Activated CD8-positive, alpha-beta memory T cell treated with anti-CD3 and anti-CD28 coated beads for 1 hour (primary cell): ENCODE data around the gene SDHAF1.

Experiments used
- DNase-seq, 2 donors: peaks; one replicate each; pipeline ENCODE4 v3.0.0-alpha.2; 2020; ENCODE audit warnings: low read depth in 1 of 2; ENCODE audit errors: extremely low read depth in 1 of 2

Gene SDHAF1

DNA sequence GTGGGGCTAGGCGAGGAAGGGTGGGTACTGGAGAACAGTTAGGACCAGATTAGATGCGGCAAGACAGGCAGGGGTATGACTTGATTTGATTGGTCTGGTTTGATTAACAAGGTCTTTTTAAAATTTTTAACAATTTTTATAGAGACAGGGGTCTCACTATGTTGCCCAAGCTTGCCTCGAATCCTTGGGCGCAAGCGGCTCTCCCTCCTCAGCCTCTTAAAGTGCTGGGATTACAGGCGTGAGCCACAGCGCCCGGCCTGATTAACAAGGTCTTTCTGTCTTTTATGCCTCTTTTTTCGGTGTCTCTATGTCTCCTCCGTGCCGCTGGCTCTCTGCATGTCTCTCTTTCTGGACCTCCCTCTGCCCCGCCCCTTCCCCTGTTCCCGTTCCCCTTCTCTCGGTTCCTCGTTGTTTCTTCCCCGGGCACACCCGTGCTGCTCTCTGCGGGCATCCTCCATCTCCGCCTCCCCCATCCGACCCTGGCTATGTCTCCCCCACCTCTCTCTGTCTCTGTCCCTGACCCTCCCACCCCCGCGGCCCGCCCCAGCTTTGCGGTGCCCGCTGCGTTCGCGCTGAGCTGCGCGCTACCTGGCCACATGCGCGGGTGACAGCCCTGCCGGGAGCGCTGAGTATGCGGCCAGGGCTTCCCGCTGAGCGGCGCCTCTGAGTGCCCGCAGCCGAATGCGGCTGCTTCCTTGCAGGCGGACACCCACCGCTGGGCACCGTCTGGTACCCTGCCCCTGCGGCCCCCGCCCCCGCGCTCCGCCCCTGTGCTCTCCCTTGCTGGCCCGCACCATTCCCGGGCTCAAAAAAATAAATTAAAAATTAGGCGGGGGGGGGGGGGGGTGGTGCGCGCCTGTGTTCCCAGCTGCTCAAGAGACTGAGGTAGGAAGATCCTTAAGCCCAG lies 8.1 kb upstream of the SDHAF1 start:
- DNase-seq, result no peak

DNA sequence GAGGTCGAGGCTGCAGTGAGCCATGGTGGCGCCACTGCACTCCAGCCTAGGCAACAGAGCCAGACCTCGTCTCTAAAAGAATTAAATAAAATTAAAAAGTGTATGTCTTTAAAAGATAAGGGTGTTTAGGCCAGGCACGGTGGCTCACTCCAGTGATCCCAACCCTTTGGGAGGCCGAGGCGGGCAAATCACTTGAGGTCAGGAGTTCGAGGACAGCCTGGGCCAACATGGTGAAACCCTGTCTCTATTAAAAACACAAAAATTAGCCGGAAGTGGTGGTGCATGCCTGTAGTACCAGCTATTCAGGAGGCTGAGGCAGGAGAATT lies 7.5 kb upstream of the SDHAF1 start:
- DNase-seq, result no peak

DNA sequence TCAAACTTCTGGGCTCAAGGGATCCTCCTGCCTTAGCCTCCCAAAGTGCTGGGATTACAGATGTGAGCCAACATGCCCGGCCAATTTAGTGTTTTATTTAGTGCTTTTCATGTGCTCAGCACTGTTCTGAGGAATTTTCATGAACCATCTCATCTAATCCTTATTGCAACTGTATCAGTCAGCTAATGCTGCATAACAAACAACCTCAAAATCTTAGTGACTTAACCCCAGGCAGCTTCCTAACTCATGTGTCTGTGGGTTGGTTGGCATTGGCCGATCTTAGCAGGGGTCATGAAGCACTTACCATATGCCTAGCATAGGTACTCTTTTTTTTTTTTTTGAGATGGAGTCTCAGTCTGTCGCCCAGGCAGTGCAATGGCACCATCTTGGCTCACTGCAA lies 6.2 kb upstream of the SDHAF1 start:
- no peak for DNase-seq

DNA sequence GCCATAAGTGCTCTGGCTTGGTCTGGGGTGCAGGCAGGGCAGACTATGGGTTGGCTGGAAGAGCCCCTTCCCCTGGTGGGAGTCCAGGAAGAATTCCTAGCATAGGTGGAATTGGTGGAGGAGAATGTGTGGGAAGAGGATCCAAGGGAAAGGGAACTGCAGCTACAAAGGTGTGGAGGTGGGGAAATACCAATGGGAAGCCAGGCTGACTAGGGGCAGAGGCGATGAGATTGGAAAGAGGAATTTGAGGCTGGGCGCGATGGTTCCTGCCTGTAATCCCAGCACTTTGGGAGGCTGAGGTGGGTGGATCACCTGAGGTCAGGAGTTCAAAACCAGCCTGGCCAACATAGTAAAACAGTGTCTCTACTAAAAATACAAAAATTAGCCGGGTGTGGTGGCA lies 4.8 kb upstream of the SDHAF1 start:
- no peak for DNase-seq

DNA sequence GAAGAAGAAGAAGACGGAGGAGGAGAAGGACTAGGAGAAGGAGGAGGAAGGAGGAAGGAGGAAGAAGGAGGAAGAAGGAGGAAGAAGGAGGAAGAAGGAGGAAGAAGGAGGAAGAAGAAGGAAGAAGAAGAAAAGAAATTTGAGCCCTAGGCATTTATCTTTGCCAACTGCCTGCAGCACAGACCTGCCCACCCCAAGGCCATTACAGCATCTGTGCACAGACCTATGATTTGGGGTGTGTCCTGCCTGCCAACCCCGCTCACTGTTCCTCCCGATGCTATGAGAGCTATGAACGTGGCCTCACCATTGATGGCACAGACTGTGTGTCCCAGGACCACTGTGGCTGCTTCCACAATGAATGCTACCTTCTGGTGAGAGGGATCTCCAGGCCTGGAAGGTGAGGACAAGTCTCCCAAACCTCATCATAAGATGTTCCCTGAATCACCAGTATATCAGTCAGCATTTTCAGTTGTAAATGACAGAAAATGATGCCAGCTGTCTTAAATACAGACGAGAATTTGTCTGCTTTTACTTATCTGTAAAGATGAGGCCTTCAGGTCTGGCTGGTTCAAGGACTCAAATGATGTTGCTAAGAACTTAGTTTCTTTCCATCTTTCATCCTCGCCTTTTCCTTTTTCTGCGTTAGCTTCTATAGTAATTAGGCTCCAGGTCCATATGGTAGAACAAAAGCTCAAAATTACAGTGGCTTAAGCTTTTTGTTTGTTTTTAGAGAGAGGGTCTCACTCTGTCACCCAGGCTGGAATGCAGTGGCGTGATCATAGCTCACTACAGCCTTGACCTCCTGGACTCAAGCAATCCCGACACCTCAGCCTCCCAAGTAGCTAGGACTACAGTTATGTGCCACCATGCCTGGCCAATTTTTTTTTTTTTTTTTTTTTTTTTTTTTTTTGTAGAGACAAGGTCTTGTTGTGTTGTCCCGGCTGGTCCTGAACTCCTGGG lies 3.9 kb upstream of the SDHAF1 start:
- DNase-seq, result no peak

DNA sequence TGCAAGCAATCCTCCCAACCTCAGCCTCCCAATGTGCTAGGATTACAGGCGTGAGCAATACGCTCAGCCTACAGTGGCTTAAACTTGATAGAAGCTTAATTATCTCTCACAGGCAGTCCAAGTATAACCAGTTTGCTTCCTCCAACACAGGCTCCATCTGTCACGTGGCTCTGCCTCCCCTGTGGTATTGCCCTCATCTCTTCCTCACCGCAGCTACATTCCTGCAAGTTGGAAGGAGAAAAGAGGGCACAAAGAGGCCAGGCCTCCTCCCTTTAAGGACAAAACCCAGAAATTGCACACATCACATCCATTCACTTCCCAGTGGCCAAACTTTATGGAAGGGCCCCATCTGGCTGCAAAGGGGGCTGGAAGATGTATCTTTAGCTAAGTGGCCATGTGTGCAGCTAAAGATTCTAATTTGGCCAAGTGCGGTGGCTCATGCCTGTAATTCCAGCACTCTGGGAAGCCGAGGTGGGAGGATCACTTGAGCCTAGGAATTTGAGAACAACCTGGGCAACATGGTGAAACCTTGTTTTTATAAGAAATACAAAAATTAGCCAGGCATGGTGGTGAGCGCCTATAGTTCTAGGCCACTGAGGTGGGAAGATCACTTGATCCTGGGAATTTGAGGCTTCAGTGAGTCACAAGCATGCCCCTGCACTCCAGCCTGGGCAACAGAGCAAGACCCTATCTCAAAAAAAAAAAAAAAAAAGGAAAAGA lies 3.1 kb upstream of the SDHAF1 start:
- no peak for DNase-seq

DNA sequence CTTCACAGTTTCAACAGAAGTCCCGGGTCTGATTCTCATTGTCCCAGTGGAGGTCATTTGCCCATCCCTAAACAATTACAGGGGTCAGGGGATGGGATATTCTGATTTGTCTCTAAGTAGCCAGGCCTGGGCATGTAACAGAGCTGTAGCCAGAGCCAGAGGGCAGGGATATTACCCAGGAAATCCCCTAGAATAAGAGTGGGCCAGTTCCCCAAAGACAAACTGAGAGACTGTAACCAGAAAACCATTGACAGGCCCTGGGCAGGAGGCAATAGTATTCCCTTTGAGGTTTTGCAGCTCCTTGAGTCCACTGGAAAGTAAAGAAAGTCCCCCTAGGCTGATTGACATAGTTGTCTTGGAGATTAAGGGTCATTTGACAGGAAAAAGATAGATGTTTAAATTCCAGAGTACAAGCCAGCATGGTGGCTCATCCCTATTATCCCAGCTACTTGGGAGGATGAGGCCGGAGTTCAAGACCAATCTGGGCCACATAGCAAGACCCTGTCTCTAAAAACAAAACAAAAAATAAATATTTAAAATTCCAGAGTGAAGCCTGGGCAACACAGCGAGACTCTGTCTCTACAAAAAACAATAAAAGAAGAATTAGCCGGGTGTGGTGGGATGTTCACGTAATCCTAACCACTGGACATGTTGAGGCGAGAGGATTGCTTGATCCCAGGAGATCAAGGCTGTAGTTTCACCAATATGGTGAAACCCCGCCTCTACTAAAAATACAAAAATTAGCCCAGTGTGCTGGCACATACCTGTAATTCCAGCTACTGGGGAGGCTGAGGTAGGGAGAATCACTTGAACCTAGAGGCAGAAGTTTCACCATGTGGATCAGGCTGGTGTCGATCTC lies 1.9 kb upstream of the SDHAF1 start:
- no peak for DNase-seq

DNA sequence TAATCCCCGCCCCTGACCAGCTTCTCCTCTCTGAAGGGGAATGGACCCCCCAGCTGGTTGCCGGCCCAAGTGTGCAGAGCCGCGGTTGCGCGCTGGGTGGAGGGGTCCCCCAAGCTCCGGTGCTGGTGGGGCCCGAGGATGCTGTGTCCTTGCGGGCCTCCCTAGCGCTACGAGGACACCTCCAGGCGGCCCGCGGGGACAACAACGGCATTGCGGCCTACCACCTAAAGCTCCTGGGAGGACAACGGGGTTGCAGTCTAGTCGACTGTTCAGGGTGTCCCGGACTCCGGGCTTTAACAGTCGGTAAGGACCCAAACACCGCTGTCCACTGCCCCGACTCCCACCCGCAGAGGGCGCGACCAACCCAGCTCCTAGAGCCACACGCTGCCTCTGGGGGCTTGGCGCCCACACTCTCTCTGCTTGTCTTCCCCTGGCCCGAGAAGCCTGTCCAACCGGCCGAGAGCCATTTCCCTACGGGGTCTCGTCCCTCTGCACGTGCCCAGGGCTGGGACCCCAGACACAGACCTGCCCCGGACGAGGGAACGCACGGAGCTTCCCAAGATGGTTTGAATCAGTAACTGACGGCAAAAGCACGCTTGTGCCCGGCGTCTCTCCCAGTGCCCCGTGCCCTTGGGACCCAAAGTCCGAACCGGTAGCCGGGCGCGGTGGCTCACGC lies 927 bp upstream of the SDHAF1 start:
- no peak for DNase-seq

DNA sequence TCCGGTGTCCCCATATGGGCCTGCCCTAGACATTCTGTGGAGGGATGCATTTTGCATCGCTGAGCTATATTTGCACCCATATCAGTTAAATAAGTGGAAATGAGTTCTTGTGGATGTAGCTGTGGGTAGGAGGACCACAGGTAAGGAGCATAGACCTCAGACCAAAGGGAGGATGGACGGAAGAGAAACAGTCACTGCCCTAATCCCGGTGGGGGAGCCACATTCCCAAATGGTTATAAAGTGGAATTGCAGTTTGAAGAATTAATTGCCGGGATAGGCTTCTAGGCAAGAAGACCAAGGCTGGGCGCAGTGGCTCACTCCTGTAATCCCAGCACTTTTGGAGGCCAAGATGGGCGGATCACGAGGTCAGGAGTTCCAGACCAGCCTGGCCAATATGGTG lies 1.8 kb downstream of the SDHAF1 start:
- no peak for DNase-seq

DNA sequence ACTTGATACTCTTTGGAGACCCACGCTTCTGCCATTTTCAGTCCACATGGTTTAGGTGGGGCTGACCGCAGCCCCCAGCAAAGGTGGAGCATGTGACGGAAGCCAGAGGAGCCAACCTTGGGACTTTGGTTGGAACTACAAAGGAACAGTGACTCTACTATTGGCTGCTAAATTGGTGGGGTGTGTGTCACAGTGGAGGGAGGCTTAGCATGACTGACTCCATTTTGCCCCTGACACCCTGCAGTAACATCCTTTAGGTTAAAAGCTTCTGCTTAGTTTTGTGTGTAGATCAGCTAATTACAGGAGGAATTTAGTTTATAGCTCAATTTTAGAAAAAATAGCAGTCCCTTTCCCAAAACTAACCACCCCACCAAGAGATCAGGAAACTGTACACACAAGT lies 6.6 kb downstream of the SDHAF1 start:
- DNase-seq, result no peak

DNA sequence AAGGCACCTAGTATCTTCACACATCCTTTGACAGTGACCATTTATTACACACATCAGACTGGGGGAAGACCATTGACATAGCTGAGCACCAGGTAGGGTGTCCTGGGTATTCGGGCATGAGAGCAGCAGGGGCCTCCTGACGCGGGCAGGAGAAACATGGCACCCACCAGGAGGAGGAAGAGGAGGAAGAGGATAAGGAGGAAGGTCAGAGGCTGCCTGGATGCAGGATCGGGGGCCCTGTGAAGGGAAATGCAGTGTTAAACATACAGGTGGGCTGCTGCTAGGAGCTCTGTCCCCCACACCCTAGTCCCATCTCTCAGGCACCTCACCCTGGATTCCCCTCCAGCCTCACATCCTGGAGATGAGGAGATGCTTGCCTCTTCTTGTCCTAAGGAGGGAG lies 8.3 kb downstream of the SDHAF1 start:
- no peak for DNase-seq

DNA sequence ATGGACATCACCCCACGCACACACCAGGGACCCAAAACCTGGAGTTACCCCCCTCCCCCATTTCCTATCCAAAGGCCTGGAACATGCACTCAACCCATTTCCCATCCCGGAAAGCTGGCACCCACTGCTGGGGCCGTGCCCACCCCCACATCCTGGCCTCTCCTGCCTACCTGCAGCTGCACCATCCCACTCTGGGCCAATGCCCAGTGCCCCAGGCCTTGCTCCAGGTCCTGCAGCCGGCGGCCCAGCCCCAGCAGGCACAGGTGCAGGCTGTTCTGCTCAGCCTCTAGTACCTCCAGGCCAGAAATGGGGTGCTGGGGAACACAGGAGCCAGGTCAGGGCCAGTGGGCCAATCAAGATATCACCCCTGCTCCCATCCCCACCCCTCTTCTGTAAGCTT lies 12.0 kb downstream of the SDHAF1 start:
- DNase-seq, result no peak

DNA sequence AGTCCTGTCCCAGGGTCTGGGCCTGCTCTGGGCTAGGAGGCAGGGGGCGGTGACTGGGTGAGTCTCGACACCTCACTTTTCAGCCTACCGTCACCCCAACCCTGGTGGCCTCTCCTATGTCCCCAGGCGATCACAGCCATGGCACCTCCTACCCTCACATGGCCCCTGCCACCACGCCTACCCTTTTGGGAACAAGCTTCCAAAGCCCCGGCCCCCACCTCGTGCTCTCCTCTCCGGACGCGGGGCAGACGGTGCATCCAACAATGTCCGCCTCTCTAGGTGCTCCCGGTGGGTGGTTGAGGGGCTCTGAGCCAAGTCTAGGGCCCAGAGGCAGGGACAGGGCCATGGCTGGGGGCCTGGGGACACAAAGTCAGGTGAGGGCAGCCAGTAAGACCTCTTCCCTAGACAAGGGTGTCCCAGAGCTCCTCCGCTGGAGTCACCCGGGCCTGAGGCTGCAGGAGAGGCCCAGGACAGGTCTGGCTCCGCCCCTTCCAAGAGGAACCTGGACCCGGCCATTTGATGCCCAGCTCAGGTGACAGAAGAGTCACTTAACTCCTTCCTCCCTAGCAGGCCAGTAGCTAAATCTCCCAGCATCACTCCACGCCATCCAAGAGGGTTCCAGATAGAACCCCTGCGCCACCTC lies 13.5 kb downstream of the SDHAF1 start, which contains the start of gene SYNE4:
TSS of gene SYNE4 (minus strand) at position 478 of the 643 bp plus-strand sequence. CDS start at position 346, 132 bp downstream.
- no peak for DNase-seq

DNA sequence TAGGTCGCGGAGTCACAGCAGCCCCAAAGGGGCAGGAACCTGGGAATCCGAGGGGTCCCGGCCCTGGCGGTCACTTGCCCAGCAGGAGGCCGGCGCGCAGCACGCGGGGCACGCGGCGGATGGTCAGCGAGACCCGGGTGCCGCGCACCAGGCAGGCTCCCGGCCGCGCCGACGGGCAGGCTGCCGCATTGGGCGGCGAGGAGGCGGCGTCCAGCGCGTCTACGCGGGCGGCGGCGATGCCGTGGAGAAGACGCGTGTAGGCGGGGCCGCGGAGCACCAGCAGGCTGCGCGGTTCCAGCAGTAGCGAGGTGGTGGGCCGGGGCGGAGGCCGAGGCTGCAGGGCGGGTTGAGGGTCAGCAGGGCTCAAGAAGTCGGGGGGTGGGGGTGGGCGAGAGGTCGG lies 14.2 kb downstream of the SDHAF1 start:
- no peak for DNase-seq

DNA sequence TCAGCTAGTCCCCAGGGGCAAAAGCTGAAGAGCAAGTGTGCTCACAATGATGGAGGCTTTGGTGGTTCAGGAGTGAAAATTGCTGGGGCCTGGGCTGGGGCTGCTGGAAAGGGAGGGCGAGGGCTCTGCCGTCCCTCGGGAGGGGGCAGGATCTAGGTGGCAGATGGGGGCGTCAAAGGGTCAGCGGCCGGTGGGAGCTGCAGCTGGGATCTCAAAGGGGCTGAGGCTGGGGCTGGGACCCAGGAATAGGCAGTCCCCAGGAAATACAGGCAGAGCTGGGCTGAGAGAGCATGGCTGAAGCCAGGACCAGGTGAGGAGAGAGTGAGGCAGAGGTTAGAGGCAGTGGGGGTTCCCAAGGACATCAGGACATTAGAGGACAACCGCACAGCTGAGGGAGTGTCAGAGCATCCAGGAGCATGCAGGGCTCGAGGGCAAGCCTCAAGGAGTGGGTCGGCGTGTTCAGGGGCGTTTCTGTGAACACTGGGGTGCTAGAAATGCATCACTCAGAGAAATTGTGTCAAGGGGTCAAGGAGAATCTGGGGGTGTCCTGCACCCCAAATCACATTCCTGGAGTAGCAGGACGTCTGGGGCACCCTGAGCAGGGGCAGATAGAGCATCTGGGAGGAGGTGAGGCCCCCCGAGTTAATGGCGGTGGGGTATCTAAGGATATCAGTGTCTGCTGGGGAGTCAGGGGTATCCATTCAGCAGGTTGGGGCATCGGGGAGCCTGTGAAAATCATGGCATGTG lies 14.8 kb downstream of the SDHAF1 start:
- DNase-seq, result no peak

DNA sequence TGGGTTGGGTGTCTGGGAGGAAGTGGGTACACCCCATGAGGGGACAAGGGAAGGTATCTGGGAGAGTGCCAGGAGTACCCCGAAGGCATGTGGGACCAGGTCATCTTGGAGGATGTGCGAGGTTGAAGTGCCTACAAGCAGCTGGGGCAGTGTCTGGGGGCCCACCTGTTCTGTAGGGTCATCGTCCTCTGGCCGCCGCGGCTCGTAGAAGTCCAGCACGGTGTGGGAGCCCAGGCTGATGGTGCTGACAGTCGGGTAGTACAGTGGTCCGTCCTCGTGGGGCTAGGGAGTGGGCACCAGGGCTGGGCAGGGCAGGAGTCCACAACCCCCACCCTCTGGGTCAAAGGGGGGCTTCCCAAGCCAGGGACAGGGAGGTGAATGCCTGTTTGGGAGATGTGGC lies 15.4 kb downstream of the SDHAF1 start:
- DNase-seq, result no peak

DNA sequence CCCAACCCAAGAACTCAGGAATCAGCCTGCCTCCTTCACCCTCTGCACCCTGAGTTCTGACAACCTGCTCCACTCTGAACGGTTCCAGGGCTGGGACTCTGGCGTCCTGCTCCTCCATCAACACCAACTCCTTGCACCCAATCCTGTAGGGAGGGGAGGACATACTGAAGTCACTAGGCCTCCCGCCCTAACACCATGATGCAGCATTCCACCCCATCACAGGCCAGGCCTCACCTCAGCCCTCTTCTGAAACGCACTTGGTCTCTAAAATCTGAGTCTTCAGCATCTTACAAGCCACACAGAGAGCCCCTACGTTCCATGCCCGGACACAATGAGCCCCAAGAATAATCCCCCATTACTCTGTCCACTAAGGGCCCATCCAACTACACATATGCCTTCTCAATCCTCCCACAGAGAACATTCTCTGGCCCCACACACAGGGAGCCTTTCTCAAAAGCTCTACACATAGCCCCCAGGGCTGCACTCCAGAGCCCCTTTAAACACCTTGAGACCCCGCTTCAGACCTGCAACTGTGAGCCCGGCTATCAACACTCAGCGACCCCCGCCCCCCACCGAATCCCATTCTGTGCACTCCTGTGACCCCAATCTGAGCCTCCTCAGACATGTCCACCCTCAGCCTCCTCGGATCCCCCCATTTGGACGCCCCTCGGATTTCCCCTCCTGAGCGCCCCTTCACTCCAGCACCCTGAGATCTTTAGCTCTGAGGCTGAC lies 18.5 kb downstream of the SDHAF1 start:
- no peak for DNase-seq
